ENCODE results near the gene CYP1A1. TPM values are rescaled to one million over a fixed set of nuclear protein-coding genes. Genes with fewer than 3 reads are reported as not detected.
A peak's percentile ranks its signal among the peaks of the same experiment; 100 is the strongest.
"Not testable (repeated sequence)": the region's sequence is repeated elsewhere in the genome, so short reads cannot be mapped to it uniquely, and the experiment has no call there.

The CYP1A1 gene
- total and polyA plus RNA-seq, 2 experiments from 2014 or later, result 17.0 to 19.1 TPM

- Histone ChIP-seq H3K4me2 (no peak overlapping the region), H3K27ac (peak overlapping the region; percentile 76), H2AFZ (no peak overlapping the region)
Observed at GRCh38 chr15:74730619-74731316, 5.4 kb upstream of the CYP1A1 start.

DNA sequence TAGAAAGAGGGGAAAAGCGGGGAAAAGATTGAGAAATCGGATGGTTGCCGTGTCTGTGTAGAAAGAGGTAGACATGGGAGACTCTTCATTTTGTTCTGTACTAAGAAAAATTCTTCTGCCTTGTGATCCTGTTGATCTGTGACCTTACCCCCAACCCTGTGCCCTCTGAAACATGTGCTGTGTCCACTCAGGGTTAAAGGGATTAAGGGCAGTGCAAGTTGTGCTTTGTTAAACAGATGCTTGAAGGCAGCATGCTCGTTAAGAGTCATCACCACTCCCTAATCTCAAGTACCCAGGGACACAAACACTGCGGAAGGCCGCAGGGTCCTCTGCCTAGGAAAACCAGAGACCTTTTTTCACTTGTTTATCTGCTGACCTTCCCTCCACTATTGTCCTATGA, 4.0 kb upstream of the CYP1A1 start:
- H3K27me3 ChIP-seq; H3K79me2 ChIP-seq; H3K36me3 ChIP-seq (replicated peaks; ENCODE audit: insufficient read depth, low read depth); H4K20me1 ChIP-seq (ENCODE audit: insufficient read depth, poor library complexity, severe bottlenecking); H3K4me3 ChIP-seq; H2AFZ ChIP-seq; H3K9me2 ChIP-seq (replicated peaks; ENCODE audit: insufficient read depth); H3K9me3 ChIP-seq (ENCODE audit: low read depth); H3K4me2 ChIP-seq; DNase-seq (ENCODE audit: low spot score); H3K4me1 ChIP-seq (ENCODE audit: insufficient read depth): not testable (repeated sequence)
- peak overlapping the region; percentile 24 for H3K27ac ChIP-seq
- 41% methylated on average over 3 of the region's 6 CpGs for WGBS (ENCODE audit: low lambda C conversion rate, missing lambda C conversion rate)

More at GRCh38 chr15:74730619-74731316, 5.4 kb upstream of the CYP1A1 start:
- H3K4me3 ChIP-seq, result no peak overlapping the region
- H3K79me2 ChIP-seq, result no peaks in the 10 kb centered on the region
- TF ChIP-seq EZH2phosphoT487 (IDR thresholded peaks at IDR 0.05; ENCODE audit: low read depth, severe bottlenecking, unreplicated experiment) (no peak), EZH2 (IDR thresholded peaks at IDR 0.05; ENCODE audit: borderline replicate concordance) (no peak), CTCF (IDR thresholded peaks at IDR 0.05; ENCODE audit: poor library complexity) (no peak)
- H4K20me1 ChIP-seq (ENCODE audit: insufficient read depth, poor library complexity, severe bottlenecking), result no peaks in the 10 kb centered on the region
- peaks cover 6% of the 10 kb centered on the region for H3K27me3 ChIP-seq
- DNase-seq (ENCODE audit: low spot score), result peak; percentile 37
- no peaks in the 10 kb centered on the region for H3K9me2 ChIP-seq (replicated peaks; ENCODE audit: insufficient read depth)
- 80% methylated on average over 7 of the region's 7 CpGs for WGBS (ENCODE audit: low lambda C conversion rate, missing lambda C conversion rate)
- H3K4me1 ChIP-seq (ENCODE audit: insufficient read depth), result peaks cover 7% of the 10 kb centered on the region
- H3K36me3 ChIP-seq (replicated peaks; ENCODE audit: insufficient read depth, low read depth), result no peaks in the 10 kb centered on the region
- H3K9me3 ChIP-seq (ENCODE audit: low read depth), result no peaks in the 10 kb centered on the region

DNA sequence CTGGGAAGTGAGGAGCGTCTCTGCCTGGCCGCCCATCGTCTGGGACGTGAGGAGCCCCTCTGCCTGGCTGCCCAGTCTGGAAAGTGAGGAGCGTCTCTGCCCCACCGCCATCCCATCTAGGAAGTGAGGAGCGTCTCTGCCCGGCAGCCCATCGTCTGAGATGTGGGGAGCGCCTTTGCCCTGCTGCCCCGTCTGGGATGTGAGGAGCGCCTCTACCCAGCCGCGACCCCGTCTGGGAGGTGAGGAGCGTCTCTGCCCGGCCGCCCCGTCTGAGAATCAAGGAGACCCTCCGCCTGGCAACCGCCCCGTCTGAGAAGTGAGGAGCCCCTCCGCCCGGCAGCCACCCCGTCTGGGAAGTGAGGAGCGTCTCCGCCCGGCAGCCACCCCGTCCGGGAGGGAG, 3.4 kb upstream of the CYP1A1 start:
- H3K36me3 ChIP-seq (replicated peaks; ENCODE audit: insufficient read depth, low read depth); H3K4me3 ChIP-seq; H3K79me2 ChIP-seq; H3K4me1 ChIP-seq (ENCODE audit: insufficient read depth); H3K27ac ChIP-seq; H4K20me1 ChIP-seq (ENCODE audit: insufficient read depth, poor library complexity, severe bottlenecking); H3K9me2 ChIP-seq (replicated peaks; ENCODE audit: insufficient read depth); H3K4me2 ChIP-seq; H3K27me3 ChIP-seq; H2AFZ ChIP-seq; H3K9me3 ChIP-seq (ENCODE audit: low read depth); DNase-seq (ENCODE audit: low spot score): not testable (repeated sequence)
- 88% methylated on average over 13 of the region's 30 CpGs for WGBS (ENCODE audit: low lambda C conversion rate, missing lambda C conversion rate)

DNA sequence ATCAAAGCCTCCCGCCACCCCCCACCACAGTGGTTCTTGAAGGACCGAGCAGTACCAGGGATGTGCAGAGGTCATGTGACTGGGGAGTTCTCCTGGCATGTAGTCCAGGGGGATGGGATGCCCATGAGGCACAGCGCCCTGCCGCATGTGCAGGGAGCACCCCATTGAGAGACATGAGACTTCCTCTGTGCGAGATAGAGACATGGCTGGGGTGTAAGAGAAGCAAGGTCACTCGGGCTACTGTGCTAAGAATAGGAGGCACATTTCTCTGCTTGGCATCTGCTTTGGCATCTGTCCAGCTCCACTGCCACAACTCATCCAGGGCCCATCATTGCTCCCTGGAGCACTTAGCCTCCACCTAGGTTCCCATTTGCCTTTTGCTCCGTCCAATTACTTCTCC, 2.4 kb upstream of the CYP1A1 start:
- Histone ChIP-seq H4K20me1 (ENCODE audit: insufficient read depth, poor library complexity, severe bottlenecking) (no peaks in the 10 kb centered on the region), H3K4me1 (ENCODE audit: insufficient read depth) (peaks cover 7% of the 10 kb centered on the region), H3K79me2 (no peaks in the 10 kb centered on the region), H3K4me2 (no peak overlapping the region), H3K36me3 (replicated peaks; ENCODE audit: insufficient read depth, low read depth) (no peaks in the 10 kb centered on the region), H3K27ac (no peak overlapping the region), H3K9me2 (replicated peaks; ENCODE audit: insufficient read depth) (no peaks in the 10 kb centered on the region), H3K27me3 (peaks cover 8% of the 10 kb centered on the region), H3K9me3 (ENCODE audit: low read depth) (no peaks in the 10 kb centered on the region), H2AFZ (no peak overlapping the region), H3K4me3 (no peak overlapping the region)
- no peak for DNase-seq (ENCODE audit: low spot score)
- TF ChIP-seq CTCF (IDR thresholded peaks at IDR 0.05; ENCODE audit: poor library complexity) (no peak), EZH2 (IDR thresholded peaks at IDR 0.05; ENCODE audit: borderline replicate concordance) (no peak), EZH2phosphoT487 (IDR thresholded peaks at IDR 0.05; ENCODE audit: low read depth, severe bottlenecking, unreplicated experiment) (no peak)
- WGBS (ENCODE audit: low lambda C conversion rate, missing lambda C conversion rate), result 94% methylated on average over 7 of the region's 7 CpGs
